Measurements from ENCODE around the gene PRSS27.
"Not testable (repeated sequence)": the region's sequence is repeated elsewhere in the genome, so short reads cannot be mapped to it uniquely, and the experiment has no call there.

Gene PRSS27

DNA sequence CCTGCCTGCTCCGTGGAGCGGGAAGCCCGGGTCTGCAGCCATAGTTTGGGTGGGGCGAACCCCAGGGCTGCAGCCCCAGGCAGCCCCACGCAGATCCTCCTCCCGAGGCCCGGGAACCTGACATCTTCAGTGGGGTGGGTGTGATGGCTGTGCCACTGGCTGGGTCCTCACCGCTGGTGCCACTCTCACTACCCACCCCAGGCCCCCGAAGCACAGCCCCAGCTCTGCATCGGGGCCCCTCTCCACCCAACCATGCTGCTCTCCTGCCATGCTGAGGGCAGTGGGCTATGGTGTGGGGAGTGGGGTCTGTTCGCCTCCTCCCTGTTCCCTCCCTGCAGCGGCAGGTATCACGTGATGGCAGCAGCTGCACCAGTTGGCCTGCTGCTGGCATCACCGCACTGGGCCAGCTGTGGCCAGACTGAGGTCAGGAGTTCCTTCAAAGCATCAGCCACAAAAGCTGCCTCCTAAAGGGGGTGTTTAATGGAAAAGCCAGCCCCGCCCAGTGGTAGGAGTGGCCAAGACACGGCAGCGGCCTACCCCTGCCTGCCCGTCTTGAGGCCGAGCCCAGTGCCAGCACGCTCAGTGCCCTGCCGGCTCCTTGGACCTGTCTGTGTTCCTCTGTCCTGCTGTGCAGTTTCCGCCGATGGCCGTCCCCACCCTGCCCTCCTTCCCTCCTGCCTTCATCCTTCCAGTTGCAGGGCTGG, 26.9 kb downstream of the PRSS27 start:
- no peak for DNase-seq

DNA sequence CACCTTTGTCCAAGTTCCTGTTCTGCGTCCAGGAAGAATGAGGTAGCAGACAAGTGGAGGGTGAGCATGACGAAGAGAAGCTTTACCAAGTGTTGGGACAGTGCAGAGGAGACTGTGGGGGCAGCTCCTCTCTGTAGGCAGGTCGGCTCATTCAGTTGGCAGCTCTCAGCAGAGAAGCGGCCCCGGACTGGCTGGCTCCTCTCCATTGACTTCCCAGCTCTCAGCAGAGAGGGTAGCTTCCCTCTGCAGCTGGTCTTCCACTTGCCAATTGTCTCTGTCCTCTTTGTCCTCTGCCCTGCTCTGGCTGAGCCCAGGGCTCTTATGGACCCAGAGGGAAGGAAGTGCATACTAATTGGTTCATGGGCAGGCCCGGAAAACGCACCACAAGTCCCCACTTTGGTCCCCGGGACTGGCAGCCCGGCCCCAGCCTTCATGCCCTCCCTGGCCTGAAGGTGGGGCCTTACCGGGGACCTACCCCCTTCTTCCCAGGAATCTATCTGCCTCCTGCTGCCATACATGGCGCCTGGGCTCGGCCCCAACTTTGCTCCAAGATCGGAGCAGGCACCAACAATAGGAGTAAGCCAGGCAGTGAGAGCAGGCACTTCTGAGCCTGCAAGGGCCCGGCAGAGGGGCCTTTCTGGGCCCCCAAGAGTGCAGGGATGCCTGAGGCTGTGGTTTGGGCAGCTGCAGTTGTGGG, 27.6 kb downstream of the PRSS27 start:
- no peak for DNase-seq

DNA sequence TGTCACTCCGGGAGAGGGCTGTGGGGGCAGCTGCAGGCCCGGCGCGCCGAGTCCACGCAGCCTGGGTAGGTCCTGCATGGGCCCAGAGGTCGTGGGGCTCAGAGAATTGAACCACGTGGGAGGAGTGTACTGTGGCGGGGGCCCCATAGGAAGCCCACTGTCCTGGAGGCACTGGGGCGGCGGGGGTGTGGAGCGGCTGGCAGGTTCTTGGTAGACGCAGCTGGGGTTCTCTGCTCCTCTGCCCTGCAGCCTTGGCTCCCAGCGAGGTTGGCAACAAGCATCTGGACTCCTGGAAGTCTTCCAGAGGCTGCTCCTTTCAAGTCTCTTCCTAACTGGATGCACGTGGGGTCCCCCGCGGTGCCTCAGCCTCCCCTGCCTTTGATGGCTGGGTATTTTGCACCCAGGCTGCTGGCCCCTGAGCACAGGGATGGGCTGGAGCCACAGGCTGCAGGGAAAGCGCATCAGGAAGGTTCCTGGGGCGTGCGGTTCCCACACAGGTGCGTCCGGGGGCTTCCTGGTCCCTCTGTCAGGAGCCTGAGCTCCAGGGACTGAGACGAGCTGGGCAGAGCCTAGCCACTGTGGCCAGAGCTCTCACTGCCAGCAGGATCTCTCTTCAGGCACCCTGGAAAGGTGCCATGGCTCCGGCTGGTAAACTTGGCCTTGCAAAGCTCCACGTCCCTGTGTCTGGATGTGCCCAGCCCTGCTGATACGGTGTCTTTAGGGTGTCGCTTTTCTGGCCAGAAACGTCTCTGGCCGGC, 28.4 kb downstream of the PRSS27 start:
- DNase-seq, result no peak

DNA sequence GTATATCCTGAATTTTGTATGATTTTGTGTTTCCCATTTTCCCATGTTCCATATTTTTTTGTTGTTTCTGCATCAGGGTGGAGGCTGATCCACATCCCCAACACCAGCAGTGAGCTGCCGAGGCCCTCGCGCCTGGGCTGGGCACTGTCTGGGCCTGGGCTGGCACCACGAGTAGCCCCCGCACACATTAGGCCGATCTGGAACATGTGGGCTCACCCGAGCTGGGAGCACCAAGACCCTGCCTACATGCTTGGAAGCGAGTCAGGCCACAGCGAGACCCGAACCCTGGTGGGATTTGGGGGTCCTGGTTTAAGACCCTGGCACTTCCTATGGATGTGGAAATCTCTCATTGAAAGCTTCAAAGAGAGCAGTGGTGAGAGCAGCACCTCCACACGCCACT, 29.2 kb downstream of the PRSS27 start:
- DNase-seq, result no peak

DNA sequence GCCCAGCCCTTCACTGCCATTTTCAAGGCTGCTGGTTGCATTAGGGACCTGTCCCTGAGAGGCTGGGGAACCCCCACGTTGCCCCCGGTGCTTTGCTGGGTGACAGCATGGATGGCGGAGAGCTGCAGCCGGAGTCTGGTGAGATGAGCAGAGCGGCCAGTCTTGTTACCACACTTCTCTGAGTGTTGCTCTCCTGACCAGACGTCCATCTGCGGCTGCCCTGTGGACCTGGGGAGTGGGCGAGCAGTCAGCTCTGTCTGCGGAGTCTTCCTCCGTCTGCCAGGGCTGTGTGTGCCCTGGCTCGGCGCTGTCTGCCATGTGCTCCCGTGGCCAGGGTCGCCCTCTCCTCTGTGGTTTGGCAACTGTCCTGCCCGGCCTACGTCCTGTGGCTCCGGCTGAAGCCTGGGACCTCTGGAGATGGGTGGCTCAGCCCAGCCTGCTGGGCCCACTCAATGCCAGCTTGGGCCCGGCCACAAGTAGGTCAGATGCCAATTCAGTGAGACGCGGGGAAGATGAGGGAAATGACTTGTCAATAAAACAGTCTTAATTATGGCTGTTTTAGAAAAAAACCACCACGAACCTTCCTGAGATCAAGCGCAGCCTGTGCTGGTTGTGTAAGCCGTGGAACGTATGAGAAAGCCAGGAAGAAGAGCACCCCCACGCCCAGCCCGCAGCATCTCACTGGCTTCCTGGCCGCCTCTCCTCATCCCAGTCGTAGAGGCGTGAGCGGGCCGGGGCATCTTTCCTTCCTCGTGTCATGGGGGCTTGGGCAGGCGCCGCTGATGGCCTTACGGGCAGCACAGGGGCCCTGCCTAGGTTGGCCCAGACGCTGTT, 29.8 kb downstream of the PRSS27 start:
- no peak for DNase-seq

DNA sequence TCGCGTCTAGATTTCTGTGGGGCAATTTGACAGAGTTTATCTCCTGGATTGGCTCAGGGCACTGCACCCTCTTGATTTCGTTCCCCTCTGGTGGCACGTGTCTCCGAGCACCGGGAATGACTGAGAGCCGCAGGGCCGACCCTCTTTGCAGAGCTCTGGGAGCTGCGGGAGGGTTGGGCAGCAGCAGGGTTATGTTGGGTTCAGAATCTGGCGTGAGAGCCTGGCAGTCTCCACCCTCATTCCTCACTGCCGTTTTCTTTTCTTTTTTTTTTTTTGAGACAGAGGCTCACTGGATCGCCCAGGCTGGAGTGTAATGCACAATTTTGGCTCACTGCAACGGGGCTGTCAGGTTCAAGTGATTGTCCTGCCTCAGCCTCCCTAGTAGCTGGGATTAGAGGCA, 30.6 kb downstream of the PRSS27 start:
- DNase-seq, result not testable (repeated sequence)

DNA sequence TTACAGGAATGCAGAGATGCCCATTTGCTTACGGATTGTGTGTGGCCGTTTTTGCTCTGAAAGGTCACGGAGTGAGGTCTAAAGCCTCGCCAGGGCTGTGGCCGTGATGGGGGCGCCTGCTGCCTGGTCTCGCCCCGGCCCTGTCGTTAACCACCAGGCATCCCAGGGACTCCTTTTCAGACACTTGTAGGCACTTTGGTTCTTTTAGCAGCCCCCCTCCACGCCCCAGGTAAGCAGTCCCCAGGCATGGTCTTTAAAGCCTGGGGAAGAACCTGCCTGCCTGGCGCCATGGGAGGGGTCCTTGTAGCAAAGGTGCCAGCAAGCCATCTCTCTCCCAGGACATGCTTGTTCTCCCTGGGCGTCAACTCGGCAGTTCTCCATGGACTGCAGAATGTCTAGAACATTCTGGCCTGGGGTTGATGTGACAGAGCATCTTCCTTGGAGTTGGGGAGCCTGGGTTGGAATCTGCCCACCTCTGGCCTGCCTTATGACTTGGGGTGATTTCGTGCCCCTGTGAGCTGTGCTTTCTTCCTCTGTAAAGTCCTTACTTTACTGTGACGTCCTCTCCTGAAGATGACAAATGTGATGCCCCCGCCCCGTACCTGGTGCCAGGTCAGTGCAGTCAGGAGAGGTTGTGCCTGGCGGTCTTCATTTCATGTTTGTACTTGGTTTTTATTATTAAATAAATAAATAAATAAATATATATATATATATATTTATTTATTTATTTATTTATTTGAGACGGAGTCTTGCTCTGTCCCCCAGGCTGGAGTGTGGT, 32.3 kb downstream of the PRSS27 start:
- no peak for DNase-seq

DNA sequence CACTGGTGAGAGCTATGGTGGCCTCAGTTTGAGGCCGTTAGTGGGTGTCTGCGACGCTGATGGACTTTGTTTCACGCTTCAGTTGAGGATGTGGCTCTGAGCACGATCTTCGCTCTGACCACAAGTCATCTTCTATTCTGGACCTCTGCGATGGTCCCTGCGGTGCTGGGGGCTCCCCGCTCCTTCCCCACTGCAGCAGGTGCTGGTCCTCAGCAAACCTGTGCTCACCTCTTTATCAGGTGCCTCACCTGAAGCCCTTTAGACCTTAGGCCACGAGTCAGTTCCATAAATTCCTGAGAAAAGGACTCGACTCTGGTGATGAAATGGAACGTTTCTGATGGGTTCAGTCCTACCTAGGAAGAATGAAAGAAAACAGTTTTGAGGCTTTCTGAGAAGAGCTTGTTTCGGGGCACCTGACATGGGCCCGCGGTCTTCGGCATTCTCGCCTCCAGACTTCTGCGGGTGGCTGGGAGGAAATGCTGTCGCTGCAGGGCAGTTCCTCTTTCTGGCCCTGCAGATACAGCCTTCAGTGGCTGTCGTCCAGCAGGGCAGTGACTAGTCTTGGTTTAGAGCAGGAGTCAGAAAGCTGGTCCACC, 33.0 kb downstream of the PRSS27 start:
- no peak for DNase-seq

DNA sequence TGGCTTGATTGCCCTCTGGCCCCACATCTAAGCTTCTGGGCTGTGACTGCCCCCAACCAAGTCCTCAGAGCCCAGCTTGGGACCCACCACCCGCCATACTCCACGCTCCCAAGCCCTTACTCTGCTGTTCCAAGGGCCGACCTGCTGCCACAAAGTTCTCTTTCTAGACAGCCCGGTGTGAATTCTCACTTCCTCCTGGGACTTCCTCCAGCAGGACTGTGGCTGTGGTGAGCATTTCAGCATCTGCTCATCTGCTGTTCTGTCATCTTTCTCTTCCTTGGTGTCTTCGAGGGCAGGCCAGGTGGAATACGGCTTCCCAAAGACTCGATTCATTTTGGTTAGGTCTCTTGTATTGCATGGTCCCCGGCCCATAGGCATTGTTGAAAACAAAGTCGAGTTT, 33.9 kb downstream of the PRSS27 start:
- not testable (repeated sequence) for DNase-seq

DNA sequence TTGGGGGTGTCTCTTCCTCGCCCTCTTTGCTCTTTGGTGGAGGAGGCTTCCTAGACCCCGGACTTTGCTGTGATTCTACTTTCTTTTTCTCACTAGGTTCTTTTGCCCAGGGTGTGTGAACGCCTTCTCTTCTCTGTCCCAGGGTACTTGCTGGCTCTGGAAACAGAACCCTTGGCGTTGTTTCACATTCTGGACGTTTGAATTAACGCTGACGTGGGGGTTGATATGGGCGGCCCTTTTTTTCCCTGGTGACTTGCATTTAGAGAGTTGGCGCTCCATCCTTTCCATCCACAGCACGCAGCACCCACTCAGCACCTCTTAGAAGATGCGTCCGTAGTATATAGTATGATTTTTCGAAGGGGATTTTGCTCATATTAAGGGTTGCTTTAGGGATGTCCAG, 37.0 kb downstream of the PRSS27 start:
- DNase-seq, result not testable (repeated sequence)

DNA sequence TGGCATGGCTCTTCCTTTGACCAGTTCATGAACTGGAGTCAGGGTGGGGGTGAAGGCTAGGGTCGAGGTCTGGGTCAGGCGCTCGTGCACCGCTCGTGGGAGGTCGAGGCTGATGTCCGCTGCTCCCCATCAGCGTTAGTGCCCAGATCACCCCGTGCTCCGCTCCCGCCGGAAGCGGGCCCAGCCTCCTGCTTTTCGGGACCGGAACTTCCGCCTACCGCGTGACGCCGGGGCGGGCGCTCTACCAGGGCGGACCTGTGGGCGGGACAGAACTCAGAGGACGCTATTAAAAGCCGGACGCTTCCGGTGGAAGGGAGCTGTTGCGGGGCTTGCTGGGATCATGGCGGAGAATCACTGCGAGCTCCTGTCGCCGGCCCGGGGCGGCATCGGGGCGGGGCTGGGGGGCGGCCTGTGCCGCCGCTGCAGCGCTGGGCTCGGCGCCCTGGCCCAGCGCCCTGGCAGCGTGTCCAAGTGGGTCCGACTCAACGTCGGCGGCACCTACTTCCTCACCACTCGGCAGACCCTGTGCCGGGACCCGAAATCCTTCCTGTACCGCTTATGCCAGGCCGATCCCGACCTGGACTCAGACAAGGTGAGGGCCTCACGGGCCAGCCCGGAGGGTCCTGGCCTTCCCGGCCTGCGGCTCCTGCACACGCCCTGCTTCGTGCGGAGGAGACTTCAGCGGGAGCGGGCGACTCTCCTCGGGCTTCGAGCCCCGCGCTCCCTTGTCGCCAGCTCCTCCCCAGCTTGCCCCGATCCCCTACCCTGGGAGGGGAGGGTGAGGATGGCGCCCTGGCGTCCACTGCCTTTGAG, 37.6 kb downstream of the PRSS27 start, which contains the start of gene KCTD5:
KCTD5 (plus strand) TSS at position 315 of the 813 bp plus-strand sequence; CDS start at position 341, 26 bp downstream.
- DNase-seq, result peak; percentile 95

DNA sequence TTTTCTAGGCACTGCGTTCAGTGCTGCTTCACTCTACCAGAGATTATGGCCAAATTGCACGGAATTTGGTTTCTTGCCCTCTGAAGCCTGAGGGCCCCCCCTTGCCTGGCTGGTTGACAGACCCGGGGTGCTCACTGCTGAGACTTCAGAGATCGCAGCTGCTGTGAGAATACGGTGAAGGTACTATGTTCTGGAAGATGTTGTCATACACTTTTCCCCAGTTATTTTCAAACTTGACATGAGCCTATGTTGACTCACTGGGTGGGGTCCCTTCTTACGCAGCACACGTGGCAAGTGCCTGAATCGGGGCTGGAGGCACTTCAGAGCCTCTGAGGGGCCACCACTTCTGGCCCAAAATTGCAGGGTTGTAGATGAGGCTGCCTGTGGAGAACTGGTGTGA, 39.7 kb downstream of the PRSS27 start:
- DNase-seq, result peak; percentile 29

DNA sequence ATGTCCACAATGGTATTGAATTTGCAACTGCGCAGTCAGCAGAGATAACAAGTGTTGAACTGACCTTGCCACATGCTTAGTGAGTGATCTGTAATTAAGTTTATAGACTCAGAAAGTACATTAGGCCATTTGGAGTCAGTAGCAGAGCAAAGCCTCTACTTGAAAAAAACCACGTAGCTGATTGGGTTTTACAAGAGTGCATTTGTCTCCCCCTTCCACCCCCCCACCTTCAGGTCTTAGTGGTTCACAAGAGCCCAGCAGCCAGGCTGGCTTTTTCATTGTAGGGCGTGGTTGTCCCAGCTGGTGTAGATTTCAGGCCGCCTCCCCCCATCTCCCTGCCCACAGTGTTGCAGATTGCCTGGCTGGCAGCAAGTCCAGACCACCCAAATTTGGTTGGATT, 40.1 kb downstream of the PRSS27 start:
- not testable (repeated sequence) for DNase-seq

DNA sequence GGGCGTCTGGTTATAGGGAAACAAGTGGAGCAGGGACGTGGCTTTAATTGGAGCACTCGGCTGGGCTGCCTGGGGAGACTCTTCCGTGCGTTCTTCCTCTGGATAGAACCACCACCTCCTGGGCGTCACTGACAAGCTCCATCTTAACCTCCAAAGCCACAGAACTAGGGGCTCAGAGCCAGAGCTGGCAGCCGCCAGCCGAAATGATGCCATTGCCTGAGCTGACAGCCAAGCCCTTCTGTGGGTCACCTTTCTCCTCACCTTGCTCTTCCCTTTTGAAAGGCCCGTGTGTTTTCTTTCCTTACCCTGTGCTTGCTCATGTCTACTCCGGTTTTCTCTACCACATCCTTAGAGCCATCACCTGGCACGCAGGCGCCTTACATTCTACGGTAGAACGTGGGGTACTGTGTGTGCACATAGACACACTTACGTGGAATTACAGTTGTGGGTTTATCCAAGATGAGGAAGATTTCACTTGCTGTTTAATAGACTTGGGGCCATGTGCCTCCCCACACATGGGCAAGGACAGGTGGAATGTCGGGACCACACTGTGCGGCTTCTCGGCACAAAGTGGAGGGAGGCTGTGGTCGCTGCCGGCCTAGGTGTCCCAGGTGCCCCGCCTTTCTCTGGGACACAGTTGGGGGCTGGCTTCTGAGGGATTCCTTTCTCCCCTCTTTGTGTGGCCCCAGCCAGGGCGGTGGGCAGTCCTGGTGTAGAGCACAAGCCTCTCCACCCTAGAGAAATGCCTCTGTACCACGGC, 41.6 kb downstream of the PRSS27 start:
- DNase-seq, result not testable (repeated sequence)

DNA sequence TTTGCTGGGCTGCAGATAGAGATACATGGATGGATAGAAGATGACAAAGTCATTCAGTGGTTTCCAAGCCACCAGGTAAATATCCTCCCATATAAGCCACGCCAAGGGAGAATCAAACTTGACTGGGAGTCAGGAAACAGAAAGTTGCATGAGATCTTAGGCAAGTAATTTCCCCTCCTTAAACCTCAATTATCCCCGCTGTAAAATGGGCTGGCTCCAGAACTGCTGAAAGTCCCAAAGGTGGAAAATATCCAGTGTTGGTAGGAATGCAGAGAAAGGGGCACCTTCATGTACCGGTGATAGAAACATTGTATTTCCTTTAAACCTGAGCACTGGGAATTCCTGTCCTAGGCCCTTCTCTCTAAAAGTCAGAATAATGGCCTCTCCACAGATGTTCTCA, 43.1 kb downstream of the PRSS27 start:
- not testable (repeated sequence) for DNase-seq

DNA sequence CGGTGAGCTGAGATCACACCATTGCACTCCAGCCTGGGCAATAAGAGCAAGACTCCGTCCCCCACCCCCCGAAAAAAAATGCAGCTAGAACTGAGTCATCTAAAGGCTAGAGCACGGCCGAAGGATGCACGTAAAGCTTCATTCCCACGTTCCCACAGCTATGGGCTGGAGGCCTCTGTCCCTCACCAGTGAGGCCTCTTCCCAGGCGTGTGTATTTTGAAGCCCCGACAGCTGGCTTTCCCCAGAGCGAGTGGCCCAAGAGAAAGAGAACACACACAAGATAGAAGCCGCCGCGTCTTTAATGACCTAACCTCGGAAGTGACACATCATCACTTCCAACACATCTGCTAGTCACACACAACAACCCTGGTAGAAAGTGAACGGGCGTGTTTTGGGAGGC, 44.3 kb downstream of the PRSS27 start:
- no peak for DNase-seq

DNA sequence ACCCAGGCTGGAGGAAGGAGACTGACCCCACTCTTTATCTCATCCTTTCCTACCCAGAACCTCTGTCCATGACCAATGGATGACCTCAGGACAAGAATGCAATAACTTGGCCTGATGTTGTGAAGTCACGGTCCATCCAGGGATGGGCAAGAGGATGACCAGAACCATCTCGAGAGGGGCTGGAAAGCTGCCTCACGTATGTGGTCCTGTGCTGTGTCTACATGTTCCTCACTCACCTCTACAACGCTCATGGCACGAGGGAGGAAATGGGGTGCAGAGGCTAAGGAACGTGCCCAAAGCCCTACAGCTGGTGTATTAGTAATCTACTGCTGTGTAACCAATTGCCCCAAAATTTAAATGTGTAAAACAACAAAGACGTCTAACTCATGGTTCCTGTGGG, 45.0 kb downstream of the PRSS27 start:
- DNase-seq, result no peak

DNA sequence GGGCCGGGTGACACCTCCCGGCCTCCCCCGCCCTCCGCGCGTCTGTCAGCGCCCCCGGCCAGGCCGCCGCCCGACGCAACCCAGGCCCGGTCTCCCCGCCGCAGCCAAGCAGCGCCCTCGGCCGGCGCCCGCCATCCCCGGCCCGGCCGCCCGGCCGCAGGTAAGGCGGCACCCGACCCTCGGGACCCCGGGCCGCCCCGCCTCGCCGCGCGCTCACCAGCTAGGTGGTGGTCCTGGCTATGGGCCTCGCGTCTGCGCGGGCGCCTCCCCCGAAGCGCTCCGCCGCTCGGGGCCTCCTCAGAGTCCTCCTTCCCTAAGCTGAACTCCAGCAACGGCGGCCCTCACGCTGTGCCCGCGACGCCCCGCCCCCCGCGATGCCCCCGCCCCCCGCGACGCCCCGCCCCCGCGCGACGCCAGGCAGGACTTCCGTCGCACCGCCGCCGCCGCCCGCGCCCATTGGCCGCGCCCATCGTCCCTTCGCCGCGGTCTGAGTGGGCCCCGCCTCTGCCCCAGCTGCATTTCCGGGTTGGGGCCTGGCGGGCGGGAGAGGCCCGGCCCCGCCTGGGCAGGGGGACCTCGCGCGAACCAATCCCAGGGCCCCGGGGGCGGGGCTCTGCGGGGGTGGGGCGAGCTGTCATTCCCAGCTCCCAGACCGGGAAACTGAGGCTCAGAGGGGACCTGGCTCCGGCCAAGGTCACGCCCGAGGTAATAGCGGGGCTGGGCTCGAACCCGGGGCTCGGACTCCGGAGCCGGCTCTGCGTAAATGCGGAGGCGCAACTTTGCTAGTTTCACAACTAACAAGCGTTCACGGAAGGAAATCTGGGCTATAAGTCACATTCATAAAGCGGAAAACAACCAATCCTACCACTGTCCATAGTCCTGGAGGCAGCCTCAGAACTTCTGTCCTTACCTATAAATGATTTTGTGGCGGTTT, 46.7 kb downstream of the PRSS27 start:
- peak; percentile 95 for DNase-seq
